ENCODE data around the gene LPAR6.
A peak's percentile ranks its signal among the peaks of the same experiment; 100 is the strongest.

LPAR6 gene

GRCh38 chr13:48415516-48415915 lies 2.6 kb upstream of the LPAR6 start:
- no peak for DNase-seq (ENCODE audit: low spot score)

- DNase-seq (ENCODE audit: low spot score), result no peak
Observed at GRCh38 chr13:48414501-48414900, 1.6 kb upstream of the LPAR6 start.

GRCh38 chr13:48411841-48412531 lies 927 bp downstream of the LPAR6 start:
- no peak for DNase-seq (ENCODE audit: low spot score)

- DNase-seq (ENCODE audit: low spot score), result no peak
Observed at GRCh38 chr13:48411147-48411794, 1.6 kb downstream of the LPAR6 start.

GRCh38 chr13:48410199-48410598 lies 2.7 kb downstream of the LPAR6 start:
- DNase-seq (ENCODE audit: low spot score), result no peak

- no peak for DNase-seq (ENCODE audit: low spot score)
Observed at GRCh38 chr13:48405875-48406274, 7.0 kb downstream of the LPAR6 start.

- no peak for DNase-seq (ENCODE audit: low spot score)
Observed at GRCh38 chr13:48404952-48405351, 8.0 kb downstream of the LPAR6 start.

GRCh38 chr13:48403913-48404312 lies 9.0 kb downstream of the LPAR6 start:
- no peak for DNase-seq (ENCODE audit: low spot score)

- DNase-seq (ENCODE audit: low spot score), result no peak
Observed at GRCh38 chr13:48403151-48403631, 9.7 kb downstream of the LPAR6 start.

GRCh38 chr13:48402325-48402932 lies 10.5 kb downstream of the LPAR6 start:
- no peak for DNase-seq (ENCODE audit: low spot score)

- DNase-seq (ENCODE audit: low spot score), result no peak
Observed at GRCh38 chr13:48401480-48401879, 11.4 kb downstream of the LPAR6 start.

- peak; percentile 48 for DNase-seq (ENCODE audit: low spot score)
Observed at GRCh38 chr13:48400850-48401291, 12.0 kb downstream of the LPAR6 start.

GRCh38 chr13:48400090-48400694 lies 12.7 kb downstream of the LPAR6 start:
- no peak for DNase-seq (ENCODE audit: low spot score)

- DNase-seq (ENCODE audit: low spot score), result no peak
Observed at GRCh38 chr13:48398450-48399095, 14.3 kb downstream of the LPAR6 start.

GRCh38 chr13:48397744-48398143 lies 15.2 kb downstream of the LPAR6 start:
- DNase-seq (ENCODE audit: low spot score), result no peak

GRCh38 chr13:48393698-48394085 lies 19.2 kb downstream of the LPAR6 start:
- no peak for DNase-seq (ENCODE audit: low spot score)

- DNase-seq (ENCODE audit: low spot score), result no peak
Observed at GRCh38 chr13:48393030-48393697, 19.7 kb downstream of the LPAR6 start.

GRCh38 chr13:48391257-48391656 lies 21.7 kb downstream of the LPAR6 start:
- DNase-seq (ENCODE audit: low spot score), result no peak

- no peak for DNase-seq (ENCODE audit: low spot score)
Observed at GRCh38 chr13:48386816-48387215, 26.1 kb downstream of the LPAR6 start.

GRCh38 chr13:48383384-48383783 lies 29.5 kb downstream of the LPAR6 start:
- no peak for DNase-seq (ENCODE audit: low spot score)

- no peak for DNase-seq (ENCODE audit: low spot score)
Observed at GRCh38 chr13:48380581-48380980, 32.3 kb downstream of the LPAR6 start.

GRCh38 chr13:48377857-48378256 lies 35.1 kb downstream of the LPAR6 start:
- no peak for DNase-seq (ENCODE audit: low spot score)
